ENCODE results near the gene MUC5AC. TPM values are rescaled to one million over a fixed set of nuclear protein-coding genes. Genes with fewer than 3 reads are reported as not detected.
A peak's percentile ranks its signal among the peaks of the same experiment; 100 is the strongest.
"Not testable (repeated sequence)": the region's sequence is repeated elsewhere in the genome, so short reads cannot be mapped to it uniquely, and the experiment has no call there.

The MUC5AC gene
- total RNA-seq, 1 experiment from 2014 or later = 0.03 TPM

DNA sequence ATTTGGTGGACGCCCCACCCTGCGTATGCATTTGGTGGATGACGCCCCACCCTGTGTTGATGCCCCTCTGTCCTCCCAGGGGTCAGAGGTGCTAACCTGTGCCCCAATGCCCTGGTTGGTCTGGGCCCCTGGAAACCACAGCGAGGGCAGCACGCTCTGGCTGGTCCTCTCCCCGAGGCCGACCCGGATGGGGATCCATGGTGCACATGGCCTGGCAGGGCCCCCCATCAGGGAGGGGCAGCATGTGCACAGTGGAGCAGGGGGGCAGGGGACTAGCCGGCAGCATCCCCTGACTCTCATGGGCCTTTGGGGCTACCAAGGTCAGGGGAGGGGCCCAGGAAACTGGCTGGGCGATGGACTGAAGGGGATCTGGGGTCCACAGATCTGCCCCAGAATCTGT, 7.6 kb upstream of the MUC5AC start:
- no peak for DNase-seq (ENCODE audit: low read depth in 1 of 2, low spot score in 2 of 2)
- no peaks in the 10 kb centered on the region for H3K36me3 ChIP-seq
- no peak overlapping the region for H3K4me3 ChIP-seq
- no peak overlapping the region for H3K27ac ChIP-seq
- peaks cover 42% of the 10 kb centered on the region for H3K4me1 ChIP-seq (replicated peaks)
- no peaks in the 10 kb centered on the region for H3K9me3 ChIP-seq (replicated peaks)
- no peaks in the 10 kb centered on the region for H3K27me3 ChIP-seq (replicated peaks)

DNA sequence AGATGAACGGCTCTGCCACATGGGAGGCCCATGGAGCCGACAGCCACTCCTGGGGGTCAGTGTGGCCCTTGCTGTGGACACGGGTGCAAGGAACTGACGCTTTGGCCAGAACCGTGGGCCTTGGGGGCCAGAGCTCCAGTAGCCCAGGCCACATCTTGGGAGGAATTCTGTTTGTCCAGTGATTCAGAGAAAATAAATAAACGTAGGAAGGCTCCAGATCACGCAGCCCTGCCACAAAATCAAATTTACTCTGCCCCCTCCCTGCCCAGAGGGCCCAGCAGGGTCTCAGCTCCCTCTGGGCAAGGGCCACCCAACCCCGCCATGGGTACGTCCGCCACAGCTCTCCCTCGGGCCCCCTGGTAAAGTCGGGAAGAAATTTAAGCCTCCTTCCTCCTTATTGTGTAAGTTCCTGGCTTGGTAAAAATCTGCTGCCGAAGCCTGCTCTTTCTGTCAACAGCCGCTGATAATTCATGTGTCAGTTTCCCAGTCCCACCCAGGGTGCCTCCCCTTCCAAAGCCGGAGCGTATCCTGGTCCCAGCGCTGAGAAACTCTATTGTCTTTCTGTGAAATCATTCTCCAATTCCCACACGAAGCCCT, 6.9 kb upstream of the MUC5AC start:
- no peaks in the 10 kb centered on the region for H3K36me3 ChIP-seq
- H3K27me3 ChIP-seq (replicated peaks) = no peaks in the 10 kb centered on the region
- no peak overlapping the region for H3K4me3 ChIP-seq
- H3K9me3 ChIP-seq (replicated peaks) = no peaks in the 10 kb centered on the region
- peak; percentile 77 to 81 for DNase-seq (ENCODE audit: low read depth in 1 of 2, low spot score in 2 of 2)
- peaks cover 42% of the 10 kb centered on the region for H3K4me1 ChIP-seq (replicated peaks)
- peak overlapping the region; percentile 98 for H3K27ac ChIP-seq

DNA sequence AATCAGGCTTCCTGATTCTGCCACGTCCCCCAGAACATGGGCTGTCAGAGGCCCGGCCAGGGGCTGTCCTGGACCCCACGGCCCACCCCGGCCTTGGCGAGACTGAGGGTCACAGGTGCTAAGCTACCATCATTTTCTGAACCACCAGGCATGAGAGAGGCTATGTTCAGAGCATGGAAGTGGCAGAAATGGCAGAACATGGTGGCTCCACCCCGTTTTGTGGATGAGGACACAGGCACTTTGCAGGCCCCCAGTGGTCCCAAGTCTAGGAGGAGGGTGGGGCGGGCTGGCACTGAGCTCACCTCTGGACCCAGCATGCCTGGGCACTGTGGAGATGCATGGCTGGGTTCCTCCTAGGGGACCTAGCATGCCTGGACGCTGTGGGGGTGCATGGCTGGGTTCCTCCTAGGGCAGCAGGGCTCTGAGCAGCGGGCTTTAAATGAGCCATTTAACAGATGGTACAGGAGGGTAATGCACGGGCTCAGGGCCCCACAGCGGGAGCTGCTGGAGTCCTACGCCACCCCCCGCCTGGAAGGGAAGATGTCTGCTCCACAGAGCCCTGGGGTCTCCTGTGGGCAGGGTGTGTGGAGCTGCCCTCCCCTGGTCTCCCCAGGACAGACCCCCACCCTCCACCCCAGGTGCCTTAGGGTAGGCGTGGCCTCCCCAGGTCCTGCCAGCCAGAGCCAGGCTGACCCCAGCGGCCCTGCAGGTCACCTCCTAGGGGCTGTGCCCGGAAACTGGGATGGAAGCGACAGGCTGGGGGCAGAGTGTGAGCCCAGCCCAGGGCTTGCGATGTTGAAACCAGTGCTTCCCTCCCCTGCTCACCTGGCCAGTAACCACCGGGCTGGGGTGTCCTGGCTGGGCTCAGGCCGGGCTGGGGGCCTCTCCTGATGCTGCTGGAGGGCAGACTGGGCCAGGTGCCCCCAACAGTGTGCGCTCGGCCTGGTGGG, 6.1 kb upstream of the MUC5AC start:
- Histone ChIP-seq H3K36me3 (no peaks in the 10 kb centered on the region), H3K27me3 (replicated peaks) (no peaks in the 10 kb centered on the region), H3K4me3 (no peak overlapping the region), H3K27ac (peak overlapping the region; percentile 98), H3K9me3 (replicated peaks) (no peaks in the 10 kb centered on the region), H3K4me1 (replicated peaks) (peaks cover 42% of the 10 kb centered on the region)
- peak in 1 of 2 experiments; percentile 39 for DNase-seq (ENCODE audit: low read depth in 1 of 2, low spot score in 2 of 2)

DNA sequence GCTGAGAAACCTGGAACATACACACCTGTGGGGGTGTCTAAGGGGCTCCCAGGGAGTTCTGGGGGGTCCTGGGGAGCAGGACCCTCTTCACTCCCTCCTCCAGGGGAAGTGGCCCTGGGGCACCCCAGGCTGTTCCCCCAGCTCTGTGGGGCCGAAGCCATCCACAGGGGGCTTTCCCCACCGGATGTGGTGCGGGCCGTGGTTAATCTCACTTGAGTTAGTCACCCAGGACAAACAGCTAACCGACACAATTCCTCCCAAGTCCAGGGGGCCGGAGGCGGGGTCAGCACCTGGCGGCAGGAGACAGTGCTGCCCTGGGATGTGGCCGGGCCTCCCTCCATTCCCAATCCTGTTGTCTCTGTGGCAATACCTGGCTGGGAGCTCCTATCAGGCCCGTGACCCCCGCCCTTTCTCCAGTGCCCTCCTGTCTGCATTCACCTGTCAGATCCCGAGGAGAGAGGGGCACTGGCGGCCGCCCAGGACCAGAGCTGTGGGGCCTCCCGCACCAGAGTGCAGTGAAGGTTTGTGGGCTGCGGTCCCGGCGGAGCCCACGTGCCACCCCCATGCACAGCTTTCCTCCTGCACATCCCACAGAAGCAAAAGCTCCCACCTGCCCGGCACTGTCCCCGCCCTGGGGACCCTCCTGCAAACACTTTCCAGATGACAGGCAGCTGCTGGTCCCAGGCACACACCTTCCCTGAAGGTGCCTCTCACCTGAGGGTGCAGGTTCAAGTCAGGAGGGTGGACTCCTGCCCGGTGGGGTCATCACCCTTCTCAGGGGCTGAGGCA, 5.2 kb upstream of the MUC5AC start:
- Histone ChIP-seq H3K27ac (peak overlapping the region; percentile 98), H3K4me3 (no peak overlapping the region), H3K27me3 (replicated peaks) (no peaks in the 10 kb centered on the region), H3K4me1 (replicated peaks) (peaks cover 49% of the 10 kb centered on the region), H3K36me3 (no peaks in the 10 kb centered on the region), H3K9me3 (replicated peaks) (no peaks in the 10 kb centered on the region)
- peak; percentile 71 to 85 for DNase-seq (ENCODE audit: low read depth in 1 of 2, low spot score in 2 of 2)

DNA sequence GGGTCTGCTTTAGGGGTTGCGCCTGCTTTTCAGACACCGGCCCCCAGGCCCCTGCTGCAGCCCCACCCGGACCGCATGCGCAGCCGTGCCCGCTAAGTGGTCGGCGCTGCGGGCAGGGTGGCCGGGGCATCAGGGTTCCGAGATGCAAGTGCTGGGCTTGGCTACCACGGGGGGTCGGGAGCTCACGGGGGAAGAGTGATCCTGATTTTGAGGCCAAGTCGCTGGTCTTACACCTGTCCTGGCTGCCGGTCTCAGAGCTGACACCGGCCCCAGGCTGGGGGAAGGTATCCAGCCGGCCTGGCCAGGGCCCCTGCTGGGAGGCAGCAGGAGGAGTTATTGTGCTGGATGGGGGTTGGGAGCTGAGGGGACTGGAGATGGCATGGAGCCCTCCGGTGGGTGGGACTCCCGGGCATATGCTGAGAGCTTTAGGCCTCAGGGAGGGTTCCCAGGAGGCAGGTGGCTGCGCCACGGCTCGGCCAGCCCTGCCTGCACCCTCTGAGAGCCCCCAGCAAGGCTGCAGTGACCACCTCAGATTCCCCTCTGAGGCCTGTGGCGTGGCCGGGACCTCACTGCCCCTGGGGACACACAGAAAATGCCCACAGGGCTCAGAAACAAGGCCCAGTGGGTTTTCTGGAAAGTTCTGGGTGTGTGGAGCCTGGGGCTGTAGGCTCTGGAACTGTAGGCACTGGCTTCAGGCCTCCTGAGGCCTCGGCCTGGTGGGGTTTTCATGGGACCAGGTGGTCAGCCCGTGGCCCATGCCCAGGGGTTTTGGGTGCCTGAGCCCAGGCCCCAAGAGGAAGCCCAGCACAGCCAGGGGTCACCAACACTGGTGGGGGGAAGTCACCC, 4.4 kb upstream of the MUC5AC start:
- peaks cover 56% of the 10 kb centered on the region for H3K4me1 ChIP-seq (replicated peaks)
- H3K27me3 ChIP-seq (replicated peaks) = no peaks in the 10 kb centered on the region
- peak in 1 of 2 experiments; percentile 60 for DNase-seq (ENCODE audit: low read depth in 1 of 2, low spot score in 2 of 2)
- no peak overlapping the region for H3K4me3 ChIP-seq
- no peaks in the 10 kb centered on the region for H3K36me3 ChIP-seq
- no peaks in the 10 kb centered on the region for H3K9me3 ChIP-seq (replicated peaks)
- H3K27ac ChIP-seq = peak overlapping the region; percentile 98

DNA sequence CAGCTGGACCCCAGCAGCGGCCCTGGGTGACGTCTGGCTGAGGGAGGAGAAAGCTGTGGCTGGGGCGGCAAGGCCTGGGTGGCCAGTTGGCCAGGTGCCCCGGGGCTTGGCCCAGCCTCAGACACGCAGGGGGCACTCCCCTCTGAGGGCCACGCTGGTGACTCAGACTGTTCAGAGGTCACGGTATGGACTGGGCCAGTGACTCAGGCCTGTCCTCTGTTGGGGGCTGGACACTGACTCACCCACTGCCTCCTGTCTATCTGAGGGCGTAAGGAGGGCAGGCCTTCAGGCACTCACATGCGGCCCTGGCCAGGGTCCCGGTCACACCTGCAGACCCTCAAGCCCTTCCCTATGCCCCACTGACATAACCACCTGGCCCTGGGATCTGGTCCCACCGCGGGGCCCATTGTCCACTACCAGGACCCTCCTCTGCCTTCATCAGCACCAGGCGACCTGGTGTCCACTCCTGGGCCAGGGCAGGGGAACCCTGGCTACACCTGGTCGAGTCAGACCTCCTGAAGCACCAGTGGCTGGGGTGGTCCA, 3.7 kb upstream of the MUC5AC start:
- no peaks in the 10 kb centered on the region for H3K27me3 ChIP-seq (replicated peaks)
- no peaks in the 10 kb centered on the region for H3K9me3 ChIP-seq (replicated peaks)
- DNase-seq (ENCODE audit: low read depth in 1 of 2, low spot score in 2 of 2) = peak; percentile 90 to 94
- H3K4me1 ChIP-seq (replicated peaks) = peaks cover 56% of the 10 kb centered on the region
- H3K27ac ChIP-seq = peak overlapping the region; percentile 98
- no peak overlapping the region for H3K4me3 ChIP-seq
- H3K36me3 ChIP-seq = no peaks in the 10 kb centered on the region

DNA sequence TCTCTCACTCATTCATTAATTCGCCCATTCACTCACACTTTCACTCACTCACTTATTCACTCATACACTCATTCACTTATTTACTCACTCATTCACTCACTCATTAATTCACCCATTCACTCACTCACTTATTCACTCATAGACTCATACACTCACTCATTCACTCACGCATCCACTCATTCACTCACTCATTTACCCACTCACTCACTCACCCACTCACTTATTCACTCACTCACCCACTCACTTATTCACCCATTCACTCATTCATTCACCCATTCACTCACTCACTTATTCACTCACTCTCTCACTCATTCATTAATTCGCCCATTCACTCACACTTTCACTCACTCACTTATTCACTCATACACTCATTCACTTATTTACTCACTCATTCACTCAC, 3.1 kb upstream of the MUC5AC start:
- not testable (repeated sequence) for DNase-seq (ENCODE audit: low read depth in 1 of 2, low spot score in 2 of 2); H3K27ac ChIP-seq; H3K4me3 ChIP-seq; H3K27me3 ChIP-seq (replicated peaks); H3K36me3 ChIP-seq; H3K9me3 ChIP-seq (replicated peaks)
- H3K4me1 ChIP-seq (replicated peaks) = peaks cover 56% of the 10 kb centered on the region

DNA sequence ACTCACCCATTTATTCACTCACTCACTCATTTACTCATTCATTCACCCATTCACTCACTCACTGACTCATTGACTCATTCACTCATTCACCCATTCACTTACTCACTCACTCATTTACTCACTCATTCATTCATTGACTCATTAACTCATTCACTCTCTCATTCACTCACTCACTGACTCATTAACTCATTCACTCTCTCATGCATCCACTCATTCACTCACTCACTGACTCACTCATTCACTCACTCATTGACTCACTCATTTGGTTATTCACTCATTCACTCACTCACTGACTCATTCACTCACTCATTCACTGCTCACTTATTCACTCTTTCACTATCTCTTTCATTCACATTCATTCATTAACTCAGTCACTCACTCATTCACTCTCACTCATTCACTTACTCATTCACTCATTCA, 2.5 kb upstream of the MUC5AC start:
- no peak for DNase-seq (ENCODE audit: low read depth in 1 of 2, low spot score in 2 of 2)
- Histone ChIP-seq H3K4me1 (replicated peaks) (peaks cover 52% of the 10 kb centered on the region), H3K9me3 (replicated peaks) (no peaks in the 10 kb centered on the region), H3K27me3 (replicated peaks) (no peaks in the 10 kb centered on the region), H3K36me3 (no peaks in the 10 kb centered on the region), H3K4me3 (no peak overlapping the region), H3K27ac (no peak overlapping the region)

DNA sequence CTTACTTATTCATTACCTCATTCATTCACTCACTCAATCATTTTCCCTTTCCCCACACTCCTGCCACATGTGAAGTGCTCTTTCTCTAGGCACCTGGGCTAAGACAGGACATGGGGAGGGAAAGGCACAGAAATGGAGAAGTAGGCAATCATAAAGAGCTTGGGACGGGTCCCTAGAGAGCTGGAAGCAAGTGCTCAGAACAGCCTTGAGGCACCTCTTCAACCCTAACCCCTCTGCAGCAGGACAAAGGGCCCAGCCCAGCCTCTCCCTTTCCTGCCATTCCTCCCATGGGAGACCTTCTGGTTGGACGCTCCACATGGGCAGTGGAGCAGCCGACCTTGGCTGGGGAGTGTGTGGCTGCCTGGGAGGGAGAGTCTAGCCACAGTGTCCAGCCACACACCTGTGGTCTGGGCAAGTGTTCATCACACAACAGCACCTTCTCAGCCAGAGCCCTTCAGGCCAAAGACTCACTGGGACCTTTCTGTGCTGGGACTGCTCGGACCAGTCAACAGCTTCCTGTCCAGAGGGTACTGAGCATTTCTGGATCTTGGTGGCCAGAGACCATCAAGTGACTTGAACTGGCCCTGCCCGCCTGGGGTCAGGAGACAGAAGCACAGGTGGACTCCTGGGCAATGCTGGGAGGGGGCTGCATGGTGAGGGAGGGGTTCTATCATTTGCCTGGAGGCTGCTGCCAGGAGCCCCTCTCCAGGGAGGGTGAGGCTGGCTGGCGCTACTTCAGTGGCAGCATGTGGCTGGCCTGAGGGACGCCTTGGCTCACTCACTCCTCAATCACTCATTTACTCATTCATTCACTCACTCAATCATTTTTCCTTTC, 1.0 kb upstream of the MUC5AC start:
- H3K9me3 ChIP-seq (replicated peaks) = no peaks in the 10 kb centered on the region
- H3K4me3 ChIP-seq = no peak overlapping the region
- no peak overlapping the region for H3K27ac ChIP-seq
- H3K27me3 ChIP-seq (replicated peaks) = no peaks in the 10 kb centered on the region
- no peaks in the 10 kb centered on the region for H3K36me3 ChIP-seq
- peaks cover 40% of the 10 kb centered on the region for H3K4me1 ChIP-seq (replicated peaks)
- no peak for DNase-seq (ENCODE audit: low read depth in 1 of 2, low spot score in 2 of 2)

DNA sequence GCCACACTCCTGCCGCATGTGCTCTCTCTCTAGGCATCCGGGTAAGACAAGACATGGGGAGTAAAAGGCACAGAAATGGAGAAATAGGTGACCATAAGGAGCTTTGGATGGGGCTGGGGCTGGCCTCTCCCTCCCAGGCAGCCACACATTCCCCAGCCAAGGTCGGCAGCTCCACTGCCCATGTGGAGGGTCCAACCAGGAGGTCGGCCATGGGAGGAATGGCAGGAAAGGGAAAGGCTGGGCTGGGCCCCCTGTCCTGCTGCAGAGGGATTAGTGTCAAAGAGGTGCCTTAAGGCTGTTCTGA, 460 bp upstream of the MUC5AC start:
- no peak overlapping the region for H3K27ac ChIP-seq
- H3K27me3 ChIP-seq (replicated peaks) = no peaks in the 10 kb centered on the region
- no peak for DNase-seq (ENCODE audit: low read depth in 1 of 2, low spot score in 2 of 2)
- H3K4me3 ChIP-seq = no peak overlapping the region
- no peaks in the 10 kb centered on the region for H3K36me3 ChIP-seq
- peaks cover 34% of the 10 kb centered on the region for H3K4me1 ChIP-seq (replicated peaks)
- no peaks in the 10 kb centered on the region for H3K9me3 ChIP-seq (replicated peaks)

DNA sequence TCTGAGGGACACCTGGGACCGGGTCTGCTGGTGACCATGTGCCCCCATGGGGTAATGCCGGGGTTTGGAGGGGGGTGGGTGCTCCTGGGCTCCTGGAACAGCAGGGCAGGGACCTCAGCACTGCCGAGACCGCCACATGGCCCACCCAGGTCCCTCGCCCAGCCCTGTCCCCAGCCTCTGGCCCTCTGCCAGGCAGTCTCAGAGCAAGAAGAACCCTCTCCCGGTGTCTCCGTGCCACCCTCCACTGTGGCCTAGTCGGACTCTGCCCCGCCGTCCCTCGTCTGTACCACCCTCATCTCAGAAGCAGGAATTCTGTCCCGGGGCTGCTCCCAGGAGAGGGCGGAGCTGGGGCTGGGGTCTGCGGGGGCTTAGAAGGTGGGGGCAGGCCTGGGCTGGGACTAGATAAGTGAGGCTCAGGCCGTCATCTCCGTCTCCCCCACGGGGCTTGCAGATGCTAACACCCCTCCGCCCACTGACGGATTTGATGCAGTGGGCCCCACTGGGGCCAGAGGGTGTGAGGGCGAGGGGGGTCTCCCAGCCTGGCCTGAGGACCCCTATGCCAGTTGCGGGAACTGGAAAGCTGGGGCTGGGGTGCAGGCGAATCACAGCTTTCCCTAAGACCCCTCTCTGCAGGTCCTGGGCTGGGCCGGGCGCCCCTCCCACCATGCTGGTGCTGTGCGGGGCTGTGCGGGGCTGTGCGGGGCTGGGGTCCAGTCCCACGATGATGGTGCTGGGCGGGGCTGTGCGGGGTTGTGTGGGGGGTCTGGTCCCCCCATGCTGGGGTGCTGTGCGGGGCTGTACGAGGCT, 1.1 kb downstream of the MUC5AC start:
- no peak overlapping the region for H3K4me3 ChIP-seq
- no peak for DNase-seq (ENCODE audit: low read depth in 1 of 2, low spot score in 2 of 2)
- H3K4me1 ChIP-seq (replicated peaks) = peaks cover 18% of the 10 kb centered on the region
- no peak overlapping the region for H3K27ac ChIP-seq
- no peaks in the 10 kb centered on the region for H3K9me3 ChIP-seq (replicated peaks)
- H3K27me3 ChIP-seq (replicated peaks) = no peaks in the 10 kb centered on the region
- H3K36me3 ChIP-seq = no peaks in the 10 kb centered on the region
